ENCODE results near the gene SST. TPM values are rescaled to one million over a fixed set of nuclear protein-coding genes. Genes with fewer than 3 reads are reported as not detected.

SST gene
- polyA plus RNA-seq, 1 donor from 2014 or later: 9.7 TPM

DNA sequence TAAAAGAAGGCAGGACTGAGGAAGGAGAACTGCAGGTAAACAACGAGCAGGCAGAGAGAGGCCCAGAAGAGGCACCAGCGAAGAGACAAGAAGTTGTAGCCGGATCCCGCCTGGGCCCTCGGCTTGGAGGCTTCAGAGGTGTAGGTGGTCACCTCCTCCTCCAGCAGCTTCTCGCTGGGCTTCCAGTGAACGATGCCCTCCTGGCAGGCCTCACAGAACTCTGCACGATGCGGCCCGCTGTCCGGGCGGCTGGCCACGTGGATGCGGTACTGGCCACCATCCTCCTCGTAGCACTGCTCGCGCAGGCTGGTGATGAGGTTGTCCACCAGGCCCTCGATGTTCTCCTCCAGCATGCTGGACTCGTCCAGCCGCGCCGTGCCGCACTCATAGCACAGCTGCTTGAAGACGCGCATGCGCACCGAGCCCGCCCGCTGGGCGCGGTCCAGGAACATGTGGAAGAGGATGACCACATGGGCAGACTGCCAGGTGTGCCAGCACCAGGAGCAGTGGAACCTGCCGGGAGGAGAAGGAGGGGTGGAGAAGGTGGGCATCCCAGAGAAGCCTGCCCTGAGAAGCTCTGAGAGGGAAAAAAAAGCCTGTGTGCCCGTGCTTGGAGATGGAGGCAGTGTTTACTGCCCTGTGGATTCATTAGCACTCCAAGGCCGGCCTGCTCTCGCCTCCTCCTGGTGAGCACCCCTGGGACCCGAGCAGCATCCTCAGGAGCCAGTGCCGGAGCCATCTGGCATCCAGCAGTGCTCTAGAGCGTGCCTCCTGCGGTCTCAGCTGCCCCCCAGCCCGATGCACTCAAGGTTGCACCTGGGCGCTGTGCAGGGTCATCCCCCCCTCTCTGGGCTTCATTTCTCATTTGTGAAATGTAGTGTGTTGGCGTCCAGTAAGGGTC is 28.6 kb upstream of the SST start:
- Histone ChIP-seq H3K9me3 (ENCODE audit: low read length) (no peaks in the 10 kb centered on the region), H2AFZ (ENCODE audit: low read depth, low read length) (no peak overlapping the region), H3K79me2 (replicated peaks; ENCODE audit: insufficient read depth, low read length) (no peaks in the 10 kb centered on the region), H3K9ac (ENCODE audit: low read length) (no peak overlapping the region), H3F3A (ENCODE audit: insufficient read depth, low read length, poor library complexity, severe bottlenecking) (no peaks in the 10 kb centered on the region), H3K36me3 (ENCODE audit: insufficient read depth, low read length) (no peaks in the 10 kb centered on the region), H3K27ac (ENCODE audit: low read length) (no peak overlapping the region), H3K4me2 (ENCODE audit: low read length) (no peak overlapping the region), H3K9me2 (ENCODE audit: insufficient read depth, low read length) (no peaks in the 10 kb centered on the region), H4K20me1 (ENCODE audit: insufficient read depth) (no peaks in the 10 kb centered on the region), H3K27me3 (ENCODE audit: insufficient read depth, low read depth, low read length) (no peaks in the 10 kb centered on the region), H3K4me3 (ENCODE audit: low read length) (no peak overlapping the region)
- TF ChIP-seq CTCF (IDR thresholded peaks at IDR 0.05; ENCODE audit: poor library complexity, severe bottlenecking) (no peak), POLR2AphosphoS5 (IDR thresholded peaks at IDR 0.05) (no peak), TAF1 (IDR thresholded peaks at IDR 0.05; ENCODE audit: low read depth) (no peak), MXI1 (conservative IDR thresholded peaks at IDR 0.05; ENCODE audit: poor library complexity, severe bottlenecking) (no peak), SMC3 (conservative IDR thresholded peaks at IDR 0.05; ENCODE audit: poor library complexity) (no peak), REST (IDR thresholded peaks at IDR 0.05; ENCODE audit: borderline replicate concordance) (no peak), RAD21 (conservative IDR thresholded peaks at IDR 0.05) (no peak), EP300 (conservative IDR thresholded peaks at IDR 0.05; ENCODE audit: poor library complexity, severe bottlenecking) (no peak), EZH2 (IDR thresholded peaks at IDR 0.05; ENCODE audit: borderline replicate concordance, insufficient read depth, low read length, poor library complexity, severe bottlenecking) (no peak)

DNA sequence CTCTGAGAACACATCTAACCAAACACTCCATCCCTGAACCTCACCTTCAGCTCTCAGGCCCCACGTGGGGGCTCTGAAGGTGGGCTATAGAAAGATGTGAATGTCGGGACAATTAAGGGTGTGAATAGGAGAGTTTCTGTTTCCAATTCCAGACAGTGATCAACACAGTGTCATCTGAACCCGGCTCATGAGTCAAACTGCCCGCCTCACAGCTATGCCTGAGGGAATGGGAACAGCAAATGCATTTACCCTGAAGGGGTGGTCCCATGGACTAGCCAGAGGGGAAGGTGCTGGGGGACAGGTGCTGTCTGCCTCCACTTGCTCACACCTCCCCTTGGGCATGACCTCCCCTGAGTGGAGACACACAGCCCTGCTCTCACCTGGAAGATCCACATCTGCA is 25.8 kb upstream of the SST start:
- H3K9ac ChIP-seq (ENCODE audit: low read length): no peak overlapping the region
- TF ChIP-seq EP300 (conservative IDR thresholded peaks at IDR 0.05; ENCODE audit: poor library complexity, severe bottlenecking) (no peak), REST (IDR thresholded peaks at IDR 0.05; ENCODE audit: borderline replicate concordance) (no peak)
- no peaks in the 10 kb centered on the region for H3K27me3 ChIP-seq (ENCODE audit: insufficient read depth, low read depth, low read length)
- no peaks in the 10 kb centered on the region for H3K79me2 ChIP-seq (replicated peaks; ENCODE audit: insufficient read depth, low read length)
- H3K4me3 ChIP-seq (ENCODE audit: low read length): no peak overlapping the region
- H3K4me2 ChIP-seq (ENCODE audit: low read length): no peak overlapping the region
- H3K9me2 ChIP-seq (ENCODE audit: insufficient read depth, low read length): no peaks in the 10 kb centered on the region
- no peak overlapping the region for H3K27ac ChIP-seq (ENCODE audit: low read length)
- no peaks in the 10 kb centered on the region for H3K36me3 ChIP-seq (ENCODE audit: insufficient read depth, low read length)
- no peaks in the 10 kb centered on the region for H4K20me1 ChIP-seq (ENCODE audit: insufficient read depth)
- H2AFZ ChIP-seq (ENCODE audit: low read depth, low read length): no peak overlapping the region
- H3K9me3 ChIP-seq (ENCODE audit: low read length): no peaks in the 10 kb centered on the region
- no peaks in the 10 kb centered on the region for H3F3A ChIP-seq (ENCODE audit: insufficient read depth, low read length, poor library complexity, severe bottlenecking)

Data from neural cell (in vitro differentiated cells).